Measurements from ENCODE around the gene MMP14. TPM values are rescaled to one million over a fixed set of nuclear protein-coding genes. Genes with fewer than 3 reads are reported as not detected.
A peak's percentile ranks its signal among the peaks of the same experiment; 100 is the strongest.

Gene MMP14
- total and polyA plus RNA-seq, 7 donors = 21.0 to 140 (median 86.6) TPM

DNA sequence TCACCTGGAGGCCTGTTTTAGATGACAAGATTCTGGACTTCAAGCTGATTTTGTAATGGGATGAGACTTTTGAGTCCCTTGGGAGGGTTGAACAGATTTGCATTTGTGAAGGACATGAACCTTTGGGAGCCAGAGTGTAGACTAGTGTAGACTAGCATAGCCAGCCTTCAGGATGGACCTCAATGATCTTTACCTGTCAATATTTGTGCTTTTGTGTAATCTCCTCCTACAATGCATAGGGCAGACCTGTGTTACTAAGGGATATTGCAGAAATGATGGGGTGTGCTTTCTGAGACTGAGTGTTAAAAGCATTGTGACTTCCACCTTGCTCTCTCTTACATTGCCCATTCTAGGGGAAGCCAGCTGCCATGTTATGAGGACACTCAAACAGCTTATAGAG is 25.3 kb downstream of the MMP14 start:
- Histone ChIP-seq H3K4me3 (no peak overlapping the region), H3K4me1 (peaks cover 0 to 9% (median 2%) of the 10 kb centered on the region in 4 donors), H3K36me3 (no peaks in the 10 kb centered on the region), H3K9me3 (no peaks in the 10 kb centered on the region), H3K27ac (no peak overlapping the region), H3K27me3 (no peaks in the 10 kb centered on the region)
- TF ChIP-seq, protein P1, sequence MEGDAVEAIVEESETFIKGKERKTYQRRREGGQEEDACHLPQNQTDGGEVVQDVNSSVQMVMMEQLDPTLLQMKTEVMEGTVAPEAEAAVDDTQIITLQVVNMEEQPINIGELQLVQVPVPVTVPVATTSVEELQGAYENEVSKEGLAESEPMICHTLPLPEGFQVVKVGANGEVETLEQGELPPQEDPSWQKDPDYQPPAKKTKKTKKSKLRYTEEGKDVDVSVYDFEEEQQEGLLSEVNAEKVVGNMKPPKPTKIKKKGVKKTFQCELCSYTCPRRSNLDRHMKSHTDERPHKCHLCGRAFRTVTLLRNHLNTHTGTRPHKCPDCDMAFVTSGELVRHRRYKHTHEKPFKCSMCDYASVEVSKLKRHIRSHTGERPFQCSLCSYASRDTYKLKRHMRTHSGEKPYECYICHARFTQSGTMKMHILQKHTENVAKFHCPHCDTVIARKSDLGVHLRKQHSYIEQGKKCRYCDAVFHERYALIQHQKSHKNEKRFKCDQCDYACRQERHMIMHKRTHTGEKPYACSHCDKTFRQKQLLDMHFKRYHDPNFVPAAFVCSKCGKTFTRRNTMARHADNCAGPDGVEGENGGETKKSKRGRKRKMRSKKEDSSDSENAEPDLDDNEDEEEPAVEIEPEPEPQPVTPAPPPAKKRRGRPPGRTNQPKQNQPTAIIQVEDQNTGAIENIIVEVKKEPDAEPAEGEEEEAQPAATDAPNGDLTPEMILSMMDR (IDR thresholded peaks at IDR 0.05) = no peak
- TF ChIP-seq POLR2A (IDR thresholded peaks at IDR 0.05) (no peak), EP300 (IDR thresholded peaks at IDR 0.05) (no peak), POLR2AphosphoS5 (IDR thresholded peaks at IDR 0.05) (no peak)
- intact Hi-C loops (cut with DNase I) = no loop called here
- no peak for DNase-seq

DNA sequence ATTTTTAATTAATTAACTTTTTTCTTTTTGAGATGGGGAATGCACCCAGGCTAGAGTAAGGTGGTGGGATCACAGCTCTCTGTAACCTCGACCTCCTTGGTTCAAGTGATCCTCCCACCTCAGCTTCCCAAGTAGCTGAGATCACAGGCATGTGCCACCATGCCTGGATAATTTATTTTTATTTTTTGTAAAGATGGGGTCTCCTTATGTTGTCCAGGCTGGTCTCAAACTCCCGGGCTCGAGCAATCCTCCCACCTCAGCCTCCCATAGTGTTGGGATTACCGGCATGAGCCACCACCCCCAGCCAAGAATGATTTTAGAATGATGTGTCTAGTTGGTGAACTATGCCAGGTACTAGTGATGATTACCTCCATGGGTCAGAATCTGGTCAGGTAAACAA is 28.6 kb downstream of the MMP14 start:
- H3K9me3 ChIP-seq = no peaks in the 10 kb centered on the region
- H3K27ac ChIP-seq = no peak overlapping the region
- no peak for DNase-seq
- H3K36me3 ChIP-seq = no peaks in the 10 kb centered on the region
- H3K27me3 ChIP-seq = no peaks in the 10 kb centered on the region
- H3K4me1 ChIP-seq = peaks cover 0 to 11% (median 7%) of the 10 kb centered on the region in 4 donors
- no peak overlapping the region for H3K4me3 ChIP-seq
- no peak for TF ChIP-seq POLR2A (IDR thresholded peaks at IDR 0.05)
- TF ChIP-seq POLR2AphosphoS5 (IDR thresholded peaks at IDR 0.05) = no peak
- TF ChIP-seq EP300 (IDR thresholded peaks at IDR 0.05) = no peak
- TF ChIP-seq, protein P1 (IDR thresholded peaks at IDR 0.05) = no peak
- intact Hi-C loops (cut with DNase I) = no loop called here
- WGBS, 2 donors = 86 to 87% methylated on average over 4 of the region's 4 CpGs

DNA sequence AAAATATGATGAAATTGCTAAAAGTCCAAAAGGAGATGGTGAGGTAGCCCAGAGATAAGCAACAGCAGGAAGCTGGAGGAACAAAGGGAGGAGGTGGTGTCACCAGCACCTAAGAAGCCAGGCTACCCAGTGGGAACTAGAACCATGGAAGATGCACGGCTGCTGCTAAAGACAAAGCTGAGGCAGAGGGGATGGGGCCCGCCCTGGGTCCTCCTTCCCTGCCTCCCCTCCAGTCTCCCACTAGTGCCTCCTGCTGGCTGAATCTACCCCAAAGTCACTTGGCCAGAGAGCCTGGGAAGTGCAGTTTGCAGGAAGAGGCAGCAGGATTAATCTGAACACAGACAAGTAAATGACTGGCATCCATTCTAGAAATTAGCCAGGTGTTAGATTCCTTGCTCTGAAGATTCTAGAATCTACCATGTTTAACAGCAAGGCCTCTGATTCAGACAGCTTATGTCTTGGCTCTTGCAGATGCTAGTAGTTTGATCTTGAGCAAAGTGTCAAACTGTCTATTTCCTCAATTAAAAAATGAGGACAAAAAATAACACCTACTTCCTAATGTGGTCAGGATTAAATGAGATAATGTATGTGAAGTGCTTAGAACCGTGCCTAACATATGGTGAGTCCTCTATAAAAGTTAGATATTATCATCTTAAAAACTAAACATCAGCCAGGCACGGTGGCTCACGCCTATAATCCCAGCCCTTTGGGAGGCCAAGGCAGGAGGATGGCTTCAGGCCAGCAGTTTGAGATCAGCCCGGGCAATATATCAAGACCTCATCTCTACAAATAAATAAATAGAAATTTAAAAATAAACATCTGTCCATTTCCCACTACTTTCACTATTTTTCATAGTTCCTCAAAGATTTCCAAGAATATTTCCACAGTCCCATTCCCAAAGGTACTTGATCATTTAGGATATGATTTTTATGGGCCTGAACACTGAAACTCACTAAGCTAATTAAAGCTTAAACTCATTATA is 29.3 kb downstream of the MMP14 start:
- intact Hi-C loops (cut with DNase I) = no loop called here
- Histone ChIP-seq H3K36me3 (no peaks in the 10 kb centered on the region), H3K4me3 (no peak overlapping the region), H3K27me3 (no peaks in the 10 kb centered on the region), H3K27ac (peak overlapping the region in 1 of 4 donors; percentile 17), H3K9me3 (no peaks in the 10 kb centered on the region), H3K4me1 (peaks cover 0 to 18% (median 15%) of the 10 kb centered on the region in 4 donors)
- TF ChIP-seq, protein P1 (IDR thresholded peaks at IDR 0.05) = no peak
- TF ChIP-seq EP300 (IDR thresholded peaks at IDR 0.05) = no peak
- DNase-seq = no peak
- WGBS, 2 donors = 48 to 64% methylated on average over 6 of the region's 6 CpGs

DNA sequence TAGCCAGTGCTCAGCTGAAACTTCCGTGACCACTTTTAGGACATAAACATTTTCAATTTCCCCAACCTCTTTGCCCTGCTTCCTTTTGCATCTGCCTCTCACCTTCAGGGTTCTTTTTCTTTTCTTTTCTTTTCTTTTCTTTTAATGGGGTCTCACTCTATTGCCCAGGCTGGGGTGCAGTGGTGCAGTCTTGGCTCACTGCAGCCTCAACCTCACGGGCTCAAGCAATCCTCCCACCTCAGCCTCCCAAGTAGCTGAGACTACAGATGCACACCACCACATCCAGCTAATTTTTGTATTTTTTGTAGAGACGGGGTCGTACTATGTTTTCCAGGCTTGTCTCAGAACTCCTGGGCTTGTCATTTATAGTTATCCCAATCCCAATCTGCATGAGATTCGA is 30.5 kb downstream of the MMP14 start:
- intact Hi-C loops (cut with DNase I) = no loop called here
- Histone ChIP-seq H3K27ac (no peak overlapping the region), H3K27me3 (no peaks in the 10 kb centered on the region), H3K4me1 (peaks cover 0 to 20% (median 17%) of the 10 kb centered on the region in 4 donors), H3K36me3 (no peaks in the 10 kb centered on the region), H3K9me3 (no peaks in the 10 kb centered on the region), H3K4me3 (no peak overlapping the region)
- DNase-seq = no peak
- TF ChIP-seq POLR2AphosphoS5 (IDR thresholded peaks at IDR 0.05) = no peak
- TF ChIP-seq EP300 (IDR thresholded peaks at IDR 0.05) = no peak
- TF ChIP-seq POLR2A (IDR thresholded peaks at IDR 0.05) = no peak
- TF ChIP-seq, protein P1 (IDR thresholded peaks at IDR 0.05) = no peak
- 97% methylated on average over 5 of the region's 5 CpGs for WGBS, 2 donors

Data from sigmoid colon (tissue), 7 donors.